ENCODE results near the gene TMEM163.

GRCh38 chr2:134532537-134532936, 186.3 kb downstream of the TMEM163 start:
- TF ChIP-seq, protein P1, sequence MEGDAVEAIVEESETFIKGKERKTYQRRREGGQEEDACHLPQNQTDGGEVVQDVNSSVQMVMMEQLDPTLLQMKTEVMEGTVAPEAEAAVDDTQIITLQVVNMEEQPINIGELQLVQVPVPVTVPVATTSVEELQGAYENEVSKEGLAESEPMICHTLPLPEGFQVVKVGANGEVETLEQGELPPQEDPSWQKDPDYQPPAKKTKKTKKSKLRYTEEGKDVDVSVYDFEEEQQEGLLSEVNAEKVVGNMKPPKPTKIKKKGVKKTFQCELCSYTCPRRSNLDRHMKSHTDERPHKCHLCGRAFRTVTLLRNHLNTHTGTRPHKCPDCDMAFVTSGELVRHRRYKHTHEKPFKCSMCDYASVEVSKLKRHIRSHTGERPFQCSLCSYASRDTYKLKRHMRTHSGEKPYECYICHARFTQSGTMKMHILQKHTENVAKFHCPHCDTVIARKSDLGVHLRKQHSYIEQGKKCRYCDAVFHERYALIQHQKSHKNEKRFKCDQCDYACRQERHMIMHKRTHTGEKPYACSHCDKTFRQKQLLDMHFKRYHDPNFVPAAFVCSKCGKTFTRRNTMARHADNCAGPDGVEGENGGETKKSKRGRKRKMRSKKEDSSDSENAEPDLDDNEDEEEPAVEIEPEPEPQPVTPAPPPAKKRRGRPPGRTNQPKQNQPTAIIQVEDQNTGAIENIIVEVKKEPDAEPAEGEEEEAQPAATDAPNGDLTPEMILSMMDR (IDR thresholded peaks at IDR 0.05; ENCODE audit: insufficient read depth, low read depth, low read length): no peak
- TF ChIP-seq EZH2 (IDR thresholded peaks at IDR 0.05; ENCODE audit: insufficient read depth, low read length): no peak

Measured in astrocyte (in vitro differentiated cells and primary cell).